Upper lobe of right lung (tissue), 1 donor: ENCODE data around the gene RPE. TPM values are rescaled to one million over a fixed set of nuclear protein-coding genes. Genes with fewer than 3 reads are reported as not detected.
A peak's percentile ranks its signal among the peaks of the same experiment; 100 is the strongest.

Experiments used
- ATAC-seq: fragments of 200-7000 bp; cut with Tn5 transposase; one replicate; pipeline ENCODE4 v1.9.1; 2020; ENCODE audit warnings: mild to moderate bottlenecking, moderate library complexity
- DNase-seq: peaks from one replicate; pipeline ENCODE4 v3.0.0-alpha.2; 2020
- H3K27ac ChIP-seq: fragments of 200-600 bp; one replicate; pipeline ENCODE4 v1.8.0; 2022
- H3K27me3 ChIP-seq: fragments of 200-600 bp; one replicate; pipeline ENCODE4 v1.8.0; 2022; ENCODE audit warnings: mild to moderate bottlenecking
- H3K36me3 ChIP-seq: fragments of 200-600 bp; one replicate; pipeline ENCODE4 v1.8.0; 2022
- H3K4me1 ChIP-seq: fragments of 200-600 bp; one replicate; pipeline ENCODE4 v1.8.0; 2022
- H3K4me3 ChIP-seq: fragments of 200-600 bp; one replicate; pipeline ENCODE4 v1.8.0; 2022; ENCODE audit warnings: mild to moderate bottlenecking
- H3K9me3 ChIP-seq: fragments of 200-600 bp; one replicate; pipeline ENCODE4 v1.8.0; 2022
- CTCF ChIP-seq: fragments of 200-600 bp; IDR thresholded peaks from one replicate; pipeline ENCODE4 v1.8.0; 2022; ENCODE audit warnings: antibody characterized with exemption
- intact Hi-C: fragments of 100-400 bp; cut with DNase I; formaldehyde crosslinking; loops from one replicate; pipeline ENCODE4 v1.11.0; 2022
- total RNA-seq: library from RNA; stranded (reverse); fragmentation: NEBNext Ultra II Directional; extraction: Animal tissue kit (Norgen Biotek cat#: 25700); gene quantifications from one replicate; pipeline ENCODE4 v1.2.1, GENCODE V29; 2021
- donor health status: DM: no; HTN: yes; CAD: no; lungs with severe emphysema.

Gene RPE
- total RNA-seq, 1 donor from 2014 or later, result 47.7 TPM

DNA sequence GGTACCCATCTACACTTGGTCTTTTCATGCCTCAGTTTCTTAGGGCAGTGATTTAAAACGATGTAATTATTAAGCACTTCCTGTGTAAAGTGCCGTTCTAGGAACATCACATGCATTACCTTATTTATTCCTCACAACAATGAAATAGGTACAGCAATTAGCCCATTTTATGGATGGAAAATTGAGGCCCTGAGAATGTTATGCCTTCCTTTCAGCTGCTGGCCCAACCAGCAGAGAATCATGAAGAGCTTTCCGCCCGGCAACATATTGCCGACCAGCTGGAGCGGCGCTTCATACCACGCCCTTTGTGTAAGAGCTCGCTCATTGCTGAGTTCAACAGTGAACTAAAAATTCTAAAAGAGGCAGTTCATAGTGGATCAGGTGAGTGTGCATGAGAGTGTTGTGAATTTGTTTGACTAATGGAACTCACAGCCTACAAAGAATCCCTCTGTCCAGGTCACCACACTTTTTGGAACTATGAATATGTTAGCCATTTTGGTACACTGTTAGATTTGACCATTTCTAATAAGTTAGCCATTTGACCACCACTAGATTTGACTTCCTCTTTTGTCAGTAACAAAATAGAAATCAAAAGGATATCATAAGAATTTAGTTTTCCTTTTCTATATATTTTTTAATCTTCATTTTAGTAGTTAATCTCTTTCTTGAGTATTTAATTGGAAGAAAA is 25.6 kb upstream of the RPE start:
- Histone ChIP-seq H3K4me1 (no peaks in the 10 kb centered on the region), H3K36me3 (no peaks in the 10 kb centered on the region), H3K27me3 (no peaks in the 10 kb centered on the region), H3K4me3 (no peak overlapping the region), H3K27ac (no peak overlapping the region), H3K9me3 (no peaks in the 10 kb centered on the region)
- intact Hi-C loops, result loop anchor here (10.0 kb wide), 1 partner anchor 228 kb away; no protein-coding TSS in a partner anchor
- ATAC-seq (no peak), DNase-seq (no peak)
- no peak for TF ChIP-seq CTCF

DNA sequence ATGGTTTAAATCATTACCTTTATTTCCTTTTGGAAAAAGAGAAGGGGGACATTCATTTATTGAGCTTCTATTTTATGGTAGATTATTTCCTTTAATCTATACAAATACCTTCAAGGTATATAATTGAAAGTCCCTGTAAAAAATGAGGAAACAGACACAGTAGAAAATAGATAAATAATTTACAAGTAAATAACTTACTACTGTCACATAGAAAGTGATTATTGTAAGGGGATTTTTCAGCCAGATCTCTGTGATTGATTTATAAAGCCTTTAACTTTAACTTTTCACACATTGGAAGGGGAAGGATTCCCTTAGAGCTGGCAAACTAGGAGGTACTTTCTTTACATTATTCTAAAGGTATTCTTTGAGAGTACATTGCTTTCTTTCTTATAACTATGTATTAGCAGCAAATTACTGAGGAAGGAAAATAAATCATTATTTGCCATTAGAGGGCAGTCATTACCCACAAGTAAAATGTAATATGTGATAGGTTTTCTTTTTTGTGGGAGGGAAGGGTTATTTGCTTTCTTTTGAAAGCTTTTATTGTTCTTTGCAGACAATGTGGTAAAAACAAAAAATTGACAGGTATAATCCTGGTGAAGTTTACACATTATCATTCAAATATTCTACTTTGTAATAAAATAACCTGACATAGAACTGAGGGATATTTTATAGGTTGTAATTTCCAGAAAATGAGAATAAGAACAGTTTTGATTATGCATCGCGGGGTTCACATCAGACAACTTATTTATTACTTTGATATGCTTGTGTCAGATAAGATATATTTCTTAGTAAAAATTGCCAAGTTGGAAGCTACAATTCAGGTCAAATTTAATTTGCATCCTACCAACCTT is 24.8 kb upstream of the RPE start:
- ATAC-seq, result peak; percentile 47
- intact Hi-C loops, result loop anchor here (10.0 kb wide), 1 partner anchor 227 kb away; no protein-coding TSS in a partner anchor
- H3K27me3 ChIP-seq, result no peaks in the 10 kb centered on the region
- no peaks in the 10 kb centered on the region for H3K9me3 ChIP-seq
- no peaks in the 10 kb centered on the region for H3K36me3 ChIP-seq
- TF ChIP-seq CTCF, result peak; percentile 67
- H3K4me1 ChIP-seq, result no peaks in the 10 kb centered on the region
- no peak for DNase-seq
- no peak overlapping the region for H3K4me3 ChIP-seq
- no peak overlapping the region for H3K27ac ChIP-seq

- Histone ChIP-seq H3K27me3 (no peaks in the 10 kb centered on the region), H3K4me3 (no peak overlapping the region), H3K36me3 (no peaks in the 10 kb centered on the region), H3K27ac (no peak overlapping the region), H3K9me3 (no peaks in the 10 kb centered on the region), H3K4me1 (no peaks in the 10 kb centered on the region)
- intact Hi-C loops, result no loop called here
- no peak for ATAC-seq
- DNase-seq, result no peak
- no peak for TF ChIP-seq CTCF
Observed at GRCh38 chr2:209984291-209984690, 18.1 kb upstream of the RPE start.

GRCh38 chr2:209985874-209986273 is 16.6 kb upstream of the RPE start:
- Histone ChIP-seq H3K4me3 (no peak overlapping the region), H3K4me1 (no peaks in the 10 kb centered on the region), H3K9me3 (no peaks in the 10 kb centered on the region), H3K27ac (no peak overlapping the region), H3K27me3 (no peaks in the 10 kb centered on the region), H3K36me3 (no peaks in the 10 kb centered on the region)
- intact Hi-C loops, result no loop called here
- ATAC-seq (peak; percentile 77), DNase-seq (no peak)
- TF ChIP-seq CTCF, result no peak

DNA sequence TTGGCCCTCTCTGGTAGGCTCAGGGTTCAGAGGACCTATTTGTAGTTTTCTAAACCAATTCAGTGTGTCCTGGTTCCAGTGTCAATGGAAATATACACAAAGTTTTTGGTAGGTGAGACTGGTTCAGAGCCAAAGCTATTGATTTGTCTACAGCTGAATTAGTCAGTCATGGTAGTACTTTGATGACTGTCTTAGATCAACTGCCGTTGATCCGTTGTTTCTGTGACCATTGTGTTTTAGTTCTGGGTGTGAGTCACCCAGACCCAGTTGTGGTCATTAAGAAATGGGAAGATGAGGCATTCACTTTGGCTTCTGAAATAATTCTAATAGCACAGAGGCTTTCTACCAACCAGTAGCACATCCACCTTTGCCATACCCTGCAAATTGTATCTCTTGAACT is 16.0 kb upstream of the RPE start:
- no peak overlapping the region for H3K4me3 ChIP-seq
- H3K4me1 ChIP-seq, result no peaks in the 10 kb centered on the region
- H3K27ac ChIP-seq, result no peak overlapping the region
- peak; percentile 43 for ATAC-seq
- intact Hi-C loops, result no loop called here
- H3K27me3 ChIP-seq, result no peaks in the 10 kb centered on the region
- H3K36me3 ChIP-seq, result no peaks in the 10 kb centered on the region
- no peak for DNase-seq
- no peak for TF ChIP-seq CTCF
- no peaks in the 10 kb centered on the region for H3K9me3 ChIP-seq
